Activated CD8-positive, alpha-beta memory T cell treated with anti-CD3 and anti-CD28 coated beads for 36 hours (primary cell): ENCODE results near the gene AGL. TPM values are rescaled to one million over a fixed set of nuclear protein-coding genes. Genes with fewer than 3 reads are reported as not detected.

ENCODE experiments used
- CTCF ChIA-PET: fragments of 350-600 bp; sonication (Branson Sonifier 250); formaldehyde crosslinking; loops from one replicate; lab custom pipeline; 2021; ENCODE audit warnings: antibody characterized with exemption; lab: Charles Lee
- POLR2A ChIA-PET: fragments of 350-600 bp; sonication (Branson Sonifier 250); formaldehyde crosslinking; loops from one replicate; lab custom pipeline; 2021; ENCODE audit warnings: antibody characterized with exemption; lab: Charles Lee
- total RNA-seq, 2 experiments: library from RNA; stranded (reverse); gene quantifications; one replicate each; pipeline ENCODE4 v1.2.3, GENCODE V29; 2021

Gene AGL
- total RNA-seq, 2 experiments from 2014 or later = 17.7 to 18.7 TPM

DNA sequence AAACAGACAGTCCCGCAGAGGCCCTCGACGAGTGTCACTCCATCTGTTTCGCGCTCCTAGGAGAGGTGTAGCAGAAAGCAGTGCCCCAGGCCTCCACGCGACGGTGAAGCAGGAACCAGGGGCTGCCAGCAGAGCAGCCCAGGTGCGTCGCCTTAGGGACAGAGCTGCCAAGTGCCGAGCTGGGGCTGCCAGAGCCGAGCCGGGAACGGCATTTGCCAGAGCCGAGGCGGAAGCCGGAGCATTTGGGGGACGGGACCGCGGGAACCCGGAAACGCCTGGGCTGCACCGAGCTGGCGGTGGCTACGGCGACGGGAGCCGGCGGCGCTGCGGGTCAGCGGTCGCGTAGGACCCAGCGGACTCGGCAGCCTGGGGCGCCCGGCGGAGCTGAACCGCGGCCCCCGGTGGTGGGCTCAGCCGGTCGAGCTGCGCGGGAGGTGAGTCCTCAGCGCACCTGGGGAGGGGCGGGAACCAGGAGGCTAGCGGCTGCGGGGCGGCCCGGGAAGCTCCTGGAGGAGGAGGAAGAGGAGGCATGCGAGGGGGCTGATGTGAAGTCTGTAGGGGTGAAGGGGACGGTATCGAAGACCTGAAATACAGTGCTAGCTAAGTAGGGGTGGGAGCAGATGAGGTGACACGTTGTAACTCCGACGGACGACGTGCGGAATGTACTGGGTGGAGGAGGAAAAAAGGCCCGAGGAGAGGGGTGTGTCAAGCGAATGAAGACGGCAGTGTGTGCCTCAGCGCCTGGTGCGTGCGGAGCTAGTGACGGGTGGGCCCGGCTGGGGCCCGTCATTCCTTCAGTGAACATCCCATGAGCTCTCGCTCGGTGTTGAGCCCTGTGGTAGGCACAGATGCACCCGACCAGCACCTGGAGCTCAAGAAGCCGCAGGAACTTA lies 119.8 kb downstream of the AGL start, which contains the start of gene SLC35A3:
TSS of gene SLC35A3 (plus strand) at position 268 of the 893 bp plus-strand sequence. CDS start 23,559 bp downstream, outside the sequence.
- CTCF ChIA-PET = interaction anchor here (0.9 kb wide), 1 partner anchor 11 kb away, joined by 7 read pairs; no protein-coding TSS in a partner anchor
- POLR2A ChIA-PET = interaction anchor here (0.6 to 2.3 kb wide), 9 partner anchors 59 to 925 kb away, joined by 3 to 14 read pairs (median 3); partner anchors contain the start of genes AGL, DBT, SASS6 and TRMT13

DNA sequence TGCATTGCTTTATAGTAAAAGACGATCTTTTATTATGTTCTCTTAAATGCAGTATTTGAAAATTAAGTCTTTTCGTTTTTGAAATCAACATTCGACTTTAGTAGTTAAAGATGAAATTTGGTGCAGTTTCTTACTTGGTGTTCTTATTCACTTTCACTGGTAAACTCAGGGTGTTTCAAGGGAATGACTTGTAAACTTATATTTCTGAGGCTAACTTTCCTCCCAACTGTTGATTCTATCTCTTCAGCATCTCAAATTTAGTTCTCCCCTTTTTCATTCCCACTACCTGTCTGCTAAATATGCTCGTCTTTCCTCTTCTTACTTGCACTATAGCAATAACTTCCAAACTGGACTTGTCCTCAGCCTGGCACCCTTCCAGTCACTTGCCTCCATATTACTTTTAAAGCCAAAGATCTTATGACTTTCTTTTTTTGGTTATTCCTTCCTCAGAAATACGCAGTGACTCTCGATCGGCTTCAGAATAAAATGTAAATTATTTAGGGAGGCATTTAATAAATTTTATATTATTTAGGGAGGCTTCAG lies 120.6 kb downstream of the AGL start:
- ChIA-PET CTCF (interaction anchor here (0.9 kb wide), 1 partner anchor 10 kb away, joined by 7 read pairs; no protein-coding TSS in a partner anchor), POLR2A (interaction anchor here (0.6 to 2.3 kb wide), 7 partner anchors 58 to 924 kb away, joined by 3 to 14 read pairs (median 3); partner anchors contain the start of genes AGL, DBT, SASS6 and TRMT13)

DNA sequence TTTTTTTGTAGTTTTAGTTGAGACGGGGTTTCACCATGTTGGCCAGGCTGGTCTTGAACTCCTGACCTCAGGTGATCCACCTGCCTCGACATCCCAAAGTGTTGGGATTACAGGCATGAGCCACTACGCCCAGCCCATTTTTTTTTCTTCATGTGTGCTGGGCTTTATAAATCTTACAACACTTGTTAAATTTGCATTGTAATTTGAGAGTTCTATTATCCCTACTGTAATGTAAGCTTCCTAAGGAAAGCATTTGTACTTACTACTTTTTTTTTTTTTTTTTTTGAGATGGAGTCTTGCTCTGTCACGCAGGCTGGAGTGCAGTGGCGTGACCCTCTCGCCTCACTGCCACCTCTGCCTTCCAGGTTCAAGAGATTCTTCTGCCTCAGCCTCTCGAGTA lies 121.9 kb downstream of the AGL start:
- ChIA-PET POLR2A (interaction anchor here (0.7 kb wide), 1 partner anchor 28 kb away, joined by 3 read pairs; no protein-coding TSS in a partner anchor), CTCF (interaction anchor here (0.6 kb wide), 1 partner anchor 33 kb away, joined by 3 read pairs; no protein-coding TSS in a partner anchor)

Other genes with a start within 250 kb of the AGL start
- gene PALMD, start 204.2 kb upstream of the AGL start, total RNA-seq = not detected
- gene FRRS1, start 83.7 kb upstream of the AGL start, total RNA-seq = 1 to 10 TPM; 2.8 to 3.0 TPM
- gene SLC35A3, start 119.6 kb downstream of the AGL start, total RNA-seq = 10 to 100 TPM; 17.9 to 18.5 TPM